ENCODE results near the gene KIAA0513.

GRCh38 chr16:85042167-85042526 lies 14.6 kb downstream of the KIAA0513 start:
- TF ChIP-seq POLR2AphosphoS5 (IDR thresholded peaks at IDR 0.05; ENCODE audit: low read depth, low read length) (no peak), POLR2A (IDR thresholded peaks at IDR 0.05; ENCODE audit: low read depth, low read length) (no peak), POU2F2 (IDR thresholded peaks at IDR 0.05; ENCODE audit: low read depth, low read length) (no peak), SPI1 (IDR thresholded peaks at IDR 0.05; ENCODE audit: low read depth, low read length) (no peak)
